H9 (cell line): ENCODE measurements around the gene ERVV-1. TPM values are rescaled to one million over a fixed set of nuclear protein-coding genes. Genes with fewer than 3 reads are reported as not detected.

ENCODE experiments used
- DNase-seq: peaks from one replicate; pipeline ENCODE4 v3.0.0-alpha.2; 2017
- H2AFZ ChIP-seq: one replicate; pipeline ENCODE4 v1.6.1; 2013; ENCODE audit warnings: mild to moderate bottlenecking, low read length, control low read depth, moderate library complexity
- H2AK5ac ChIP-seq: 2 replicates; pipeline ENCODE4 v1.6.1; 2013; ENCODE audit warnings: low read length, control low read depth, mixed read lengths; ENCODE audit not compliant: insufficient read length
- H2BK120ac ChIP-seq: one replicate; pipeline ENCODE4 v1.6.1; 2013; ENCODE audit warnings: low read depth, mild to moderate bottlenecking, low read length, control low read depth, inconsistent platforms; ENCODE audit not compliant: poor library complexity, severe bottlenecking
- H2BK12ac ChIP-seq: 2 replicates; pipeline ENCODE4 v1.6.1; 2013; ENCODE audit warnings: low read length, control low read depth, mixed read lengths, low read depth; ENCODE audit not compliant: insufficient read length
- H2BK15ac ChIP-seq: 2 replicates; pipeline ENCODE4 v1.6.1; 2013; ENCODE audit warnings: low read depth, low read length, control low read depth
- H2BK20ac ChIP-seq: one replicate; pipeline ENCODE4 v1.6.1; 2013; ENCODE audit warnings: low read depth, mild to moderate bottlenecking, low read length, control low read depth, inconsistent platforms; ENCODE audit not compliant: poor library complexity, severe bottlenecking
- H2BK5ac ChIP-seq: 2 replicates; pipeline ENCODE4 v1.6.1; 2013; ENCODE audit warnings: low read length, control low read depth, mixed read lengths; ENCODE audit not compliant: insufficient read length
- H3K14ac ChIP-seq: 2 replicates; pipeline ENCODE4 v1.6.1; 2013; ENCODE audit warnings: low read length, control low read depth; ENCODE audit not compliant: insufficient read depth
- H3K18ac ChIP-seq: 2 replicates; pipeline ENCODE4 v1.6.1; 2013; ENCODE audit warnings: low read depth, mild to moderate bottlenecking, mixed read lengths, low read length, control low read depth; ENCODE audit not compliant: insufficient read length
- H3K23ac ChIP-seq: 2 replicates; pipeline ENCODE4 v1.6.1; 2013; ENCODE audit warnings: low read length, control low read depth, mixed read lengths, low read depth; ENCODE audit not compliant: insufficient read length
- H3K23me2 ChIP-seq: 2 replicates; pipeline ENCODE4 v1.6.1; 2013; ENCODE audit warnings: low read depth, mild to moderate bottlenecking, mixed read lengths, low read length, control low read depth; ENCODE audit not compliant: insufficient read length, poor library complexity, severe bottlenecking
- H3K27ac ChIP-seq: 2 replicates; pipeline ENCODE4 v1.5.1; 2013; ENCODE audit warnings: low read length, control low read depth, mixed read lengths, low read depth; ENCODE audit not compliant: insufficient read length
- H3K27me3 ChIP-seq: 2 replicates; pipeline ENCODE4 v1.6.1; 2013; ENCODE audit warnings: low read length, control low read depth, inconsistent platforms; ENCODE audit not compliant: insufficient read depth
- H3K4ac ChIP-seq: 2 replicates; pipeline ENCODE4 v1.6.1; 2013; ENCODE audit warnings: low read depth, mild to moderate bottlenecking, control low read depth, inconsistent platforms, low read length, moderate library complexity
- H3K4me1 ChIP-seq: 2 replicates; pipeline ENCODE4 v1.6.1; 2013; ENCODE audit warnings: low read length, control low read depth, inconsistent platforms; ENCODE audit not compliant: insufficient read depth
- H3K4me2 ChIP-seq: 2 replicates; pipeline ENCODE4 v1.6.1; 2013; ENCODE audit warnings: low read length, control low read depth, mixed read lengths; ENCODE audit not compliant: insufficient read length, insufficient read depth
- H3K56ac ChIP-seq: 2 replicates; pipeline ENCODE4 v1.6.1; 2013; ENCODE audit warnings: low read depth, mild to moderate bottlenecking, mixed read lengths, low read length, control low read depth; ENCODE audit not compliant: insufficient read length
- H3K79me1 ChIP-seq: 2 replicates; pipeline ENCODE4 v1.6.1; 2013; ENCODE audit warnings: low read depth, mild to moderate bottlenecking, moderate library complexity, low read length, control low read depth, inconsistent platforms; ENCODE audit not compliant: insufficient read depth, poor library complexity, severe bottlenecking
- H3K79me2 ChIP-seq: 2 replicates; pipeline ENCODE4 v1.6.1; 2013; ENCODE audit warnings: low read length, control low read depth, inconsistent platforms; ENCODE audit not compliant: insufficient read depth
- H3K9ac ChIP-seq: 2 replicates; pipeline ENCODE4 v1.6.1; 2013; ENCODE audit warnings: low read length, control low read depth, mixed read lengths; ENCODE audit not compliant: insufficient read length; ENCODE audit errors: extremely low read depth
- H3K9me3 ChIP-seq: one replicate; pipeline ENCODE4 v1.6.1; 2013; ENCODE audit warnings: low read depth, low read length, inconsistent platforms; ENCODE audit not compliant: control insufficient read depth
- H3T11ph ChIP-seq: one replicate; pipeline ENCODE4 v1.6.1; 2013; ENCODE audit warnings: mild to moderate bottlenecking, low read length, control low read depth, inconsistent platforms
- H4K20me1 ChIP-seq: one replicate; pipeline ENCODE4 v1.6.1; 2013; ENCODE audit not compliant: control insufficient read depth, insufficient read length, insufficient read depth
- H4K5ac ChIP-seq: 2 replicates; pipeline ENCODE4 v1.6.1; 2013; ENCODE audit warnings: low read depth, mild to moderate bottlenecking, mixed read lengths, low read length, control low read depth; ENCODE audit not compliant: insufficient read length
- H4K8ac ChIP-seq: replicated peaks from 2 replicates; pipeline ENCODE4 v1.6.1; 2013; ENCODE audit warnings: low read length, control low read depth, mixed read lengths, low read depth; ENCODE audit not compliant: insufficient read length
- H4K91ac ChIP-seq: 2 replicates; pipeline ENCODE4 v1.6.1; 2013; ENCODE audit warnings: low read depth, mild to moderate bottlenecking, moderate library complexity, mixed read lengths, low read length, control low read depth; ENCODE audit not compliant: insufficient read length
- H3K27ac Mint-ChIP-seq, 3 experiments: 2 replicates in 2 of 3; 3 replicates in 1 of 3; pipeline ENCODE4 v1.8.0; 2020 to 2021; ENCODE audit warnings: mixed read lengths in 3 of 3, mild to moderate bottlenecking in 1 of 3, moderate library complexity in 1 of 3
- H3K27me3 Mint-ChIP-seq: 2 replicates; pipeline ENCODE4 v1.8.0; 2021; ENCODE audit warnings: low read depth, mild to moderate bottlenecking, moderate library complexity, mixed read lengths
- H3K36me3 Mint-ChIP-seq, 3 experiments: 2 replicates in 2 of 3; 3 replicates in 1 of 3; pipeline ENCODE4 v1.8.0; 2020 to 2021; ENCODE audit warnings: low read depth in 3 of 3, mixed read lengths in 3 of 3; ENCODE audit not compliant: insufficient read depth in 1 of 3
- H3K4me1 Mint-ChIP-seq, 2 experiments: 2 replicates each; pipeline ENCODE4 v1.8.0; 2020; ENCODE audit warnings: mixed read lengths in 2 of 2
- H3K4me3 Mint-ChIP-seq, 2 experiments: 2 replicates in 1 of 2; 3 replicates in 1 of 2; pipeline ENCODE4 v1.8.0; 2020 to 2021; ENCODE audit warnings: mild to moderate bottlenecking in 2 of 2, mixed read lengths in 2 of 2, moderate library complexity in 1 of 2
- H3K9me3 Mint-ChIP-seq, 2 experiments: 2 replicates in 1 of 2; 3 replicates in 1 of 2; pipeline ENCODE4 v1.8.0; 2020; ENCODE audit warnings: mild to moderate bottlenecking in 2 of 2, mixed read lengths in 2 of 2, moderate library complexity in 1 of 2
- CTCF ChIP-seq: fragments of 200-600 bp; sonication (generic); conservative IDR thresholded peaks from 3 replicates; pipeline ENCODE4 v1.8.0; 2021; ENCODE audit warnings: antibody characterized with exemption, mild to moderate bottlenecking
- WGBS: extraction: QIAGEN DNeasy Blood & Tissue Kit; methylation state at CpG from one replicate; pipeline ENCODE4 v1.1.7; 2013; ENCODE audit warnings: missing lambda C conversion rate, low lambda C conversion rate, mixed read lengths; ENCODE audit not compliant: insufficient read length; ENCODE audit errors: extremely low coverage; 5-methylcytosine and 5-hydroxymethylcytosine counted together
- total RNA-seq: library from RNA; stranded (reverse); gene quantifications from 2 replicates; pipeline ENCODE4 v1.2.1, GENCODE V29; 2021

The ERVV-1 gene
- total RNA-seq, 1 experiment from 2014 or later = not detected

- Histone ChIP-seq H3K4me1 (no peaks in the 10 kb centered on the region; the same call in 1 of the 2 replicates), H3T11ph (no peak overlapping the region), H3K23ac (no peak overlapping the region), H3K79me2 (no peaks in the 10 kb centered on the region), H4K5ac (no peak overlapping the region), H2BK20ac (no peak overlapping the region), H3K27ac (no peak overlapping the region), H3K4ac (no peak overlapping the region), H3K9ac (no peak overlapping the region), H3K27me3 (no peaks in the 10 kb centered on the region), H2BK5ac (no peak overlapping the region), H3K23me2 (no peaks in the 10 kb centered on the region), H3K56ac (no peak overlapping the region), H2AFZ (no peak overlapping the region), H2AK5ac (no peak overlapping the region), H4K8ac (no peak overlapping the region), H2BK15ac (no peak overlapping the region), H2BK120ac (no peak overlapping the region), H4K20me1 (no peaks in the 10 kb centered on the region), H3K9me3 (no peaks in the 10 kb centered on the region), H3K79me1 (no peaks in the 10 kb centered on the region), H3K14ac (no peak overlapping the region), H4K91ac (no peak overlapping the region), H3K4me2 (no peak overlapping the region), H3K18ac (no peak overlapping the region), H2BK12ac (no peak overlapping the region)
- no CpG with 5 or more reads among the region's 5 CpGs for WGBS
- Mint-ChIP-seq H3K27ac (peak overlapping the region in 1 of 3 experiments; percentile 56; a peak in 2 of 7 replicates), H3K27me3 (peaks cover 28% of the 10 kb centered on the region), H3K4me3 (no peak overlapping the region), H3K36me3 (peaks cover 0 to 4% (median 0%) of the 10 kb centered on the region in 3 experiments; a peak in 1 of 7 replicates), H3K9me3 (peaks cover 0 to 2% of the 10 kb centered on the region in 2 experiments; a peak in 4 of 5 replicates), H3K4me1 (peaks cover 11 to 14% of the 10 kb centered on the region in 2 experiments)
- DNase-seq = no peak
- TF ChIP-seq CTCF = no peak
Measured at GRCh38 chr19:53004242-53004641, 9.5 kb upstream of the ERVV-1 start.
